LNCaP clone FGC (cell line): ENCODE results near the gene CFAP77.

Experiments used
- DNase-seq: peaks from one replicate; pipeline ENCODE4 v3.0.0-alpha.2; 2011; ENCODE audit warnings: low read depth
- H3K4me3 ChIP-seq: 2 replicates; pipeline ENCODE4 v1.5.1; 2011; ENCODE audit warnings: mild to moderate bottlenecking, low read depth, low read length, control low read depth
- CTCF ChIP-seq: IDR thresholded peaks from 2 replicates; pipeline ENCODE4 v1.5.1; 2012; ENCODE audit warnings: mild to moderate bottlenecking; ENCODE audit not compliant: control insufficient read depth, insufficient read depth; ENCODE audit errors: extremely low read depth

CFAP77 gene

GRCh38 chr9:132486706-132487350, 76.8 kb downstream of the CFAP77 start:
- no peak for TF ChIP-seq CTCF
- no peak for DNase-seq
- H3K4me3 ChIP-seq, result no peak overlapping the region

- no peak for TF ChIP-seq CTCF
- no peak overlapping the region for H3K4me3 ChIP-seq
- no peak for DNase-seq
Measured at GRCh38 chr9:132487351-132487791, 77.4 kb downstream of the CFAP77 start.

GRCh38 chr9:132487980-132488535, 78.0 kb downstream of the CFAP77 start:
- no peak overlapping the region for H3K4me3 ChIP-seq
- no peak for TF ChIP-seq CTCF
- no peak for DNase-seq

GRCh38 chr9:132488626-132489025, 78.6 kb downstream of the CFAP77 start:
- DNase-seq, result no peak
- H3K4me3 ChIP-seq, result no peak overlapping the region
- TF ChIP-seq CTCF, result no peak

GRCh38 chr9:132489536-132489935, 79.5 kb downstream of the CFAP77 start:
- no peak for TF ChIP-seq CTCF
- H3K4me3 ChIP-seq, result no peak overlapping the region
- no peak for DNase-seq

- H3K4me3 ChIP-seq, result no peak overlapping the region
- TF ChIP-seq CTCF, result no peak
- no peak for DNase-seq
Measured at GRCh38 chr9:132494857-132495256, 84.8 kb downstream of the CFAP77 start.

- no peak overlapping the region for H3K4me3 ChIP-seq
Measured at GRCh38 chr9:132497731-132498130, 87.7 kb downstream of the CFAP77 start.

More at GRCh38 chr9:132497731-132498130, 87.7 kb downstream of the CFAP77 start:
- DNase-seq, result no peak
- no peak for TF ChIP-seq CTCF
